ENCODE results near the gene ZBTB7C.

The ZBTB7C gene

DNA sequence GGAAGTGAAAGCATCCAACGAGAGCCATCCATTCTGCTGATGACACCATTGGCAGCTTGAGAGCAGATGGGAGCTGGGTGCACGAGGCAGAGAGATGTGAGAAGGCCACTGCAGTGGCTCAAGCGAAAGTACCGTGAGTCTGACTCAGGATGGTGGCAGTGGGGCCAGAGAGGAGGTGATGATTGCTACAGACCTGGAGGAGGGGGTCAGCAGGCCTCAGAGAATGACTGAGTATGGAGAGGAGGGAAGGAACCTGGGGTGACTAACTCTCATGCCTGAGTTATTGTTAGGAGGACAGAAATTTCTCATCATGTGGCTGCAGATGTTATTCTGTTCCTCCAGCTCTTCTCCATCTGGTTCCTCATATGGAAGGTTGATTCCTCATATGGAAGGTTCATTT, 8.8 kb upstream of the ZBTB7C start:
- ATAC-seq = no peak

DNA sequence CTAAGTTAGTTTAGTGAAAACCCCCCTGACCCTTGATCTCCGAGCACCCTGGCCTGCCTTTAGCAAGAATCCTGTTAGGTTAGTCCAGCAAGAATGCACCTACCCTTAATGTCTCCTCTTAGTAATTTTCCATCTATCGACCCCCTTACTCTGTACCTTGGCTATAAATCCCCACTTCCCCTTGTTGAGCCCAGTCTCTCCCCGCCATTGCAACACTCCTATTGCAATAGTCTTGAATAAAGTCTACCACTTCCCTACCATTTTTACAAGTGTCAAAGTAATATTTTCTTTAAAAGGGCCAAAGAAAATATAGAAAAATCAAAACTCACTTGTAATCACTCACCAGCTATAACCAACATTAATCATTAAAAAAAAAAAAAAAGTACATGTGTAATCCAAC, 4.2 kb upstream of the ZBTB7C start:
- no peak for ATAC-seq

DNA sequence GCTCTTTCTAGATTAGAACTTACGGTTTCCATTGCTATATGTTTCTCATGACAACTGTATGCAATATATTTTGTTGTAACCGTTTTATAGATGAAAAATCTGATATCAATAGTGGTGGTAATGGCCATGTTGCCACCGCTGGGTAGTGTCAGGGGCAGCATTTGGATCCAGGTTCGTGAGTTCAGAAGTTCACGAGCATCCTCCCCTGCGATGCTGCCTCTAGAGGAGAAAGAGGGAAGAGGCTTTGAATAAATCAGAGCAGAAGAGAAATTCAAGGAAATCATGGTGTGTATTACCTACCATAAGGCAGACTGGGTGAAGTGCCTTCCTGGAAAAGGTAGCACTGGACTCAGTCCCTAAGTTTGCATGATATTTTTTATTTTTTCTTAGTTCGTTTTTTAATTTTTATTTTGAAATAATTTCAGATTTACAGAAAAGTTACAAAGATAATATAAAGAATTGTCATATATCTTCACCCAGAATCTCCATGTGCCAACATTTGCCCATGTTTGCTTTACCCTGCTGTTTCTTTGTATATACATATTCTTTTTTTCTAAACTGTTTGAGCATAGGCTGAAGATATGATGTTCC, 3.3 kb upstream of the ZBTB7C start:
- no peak for ATAC-seq

DNA sequence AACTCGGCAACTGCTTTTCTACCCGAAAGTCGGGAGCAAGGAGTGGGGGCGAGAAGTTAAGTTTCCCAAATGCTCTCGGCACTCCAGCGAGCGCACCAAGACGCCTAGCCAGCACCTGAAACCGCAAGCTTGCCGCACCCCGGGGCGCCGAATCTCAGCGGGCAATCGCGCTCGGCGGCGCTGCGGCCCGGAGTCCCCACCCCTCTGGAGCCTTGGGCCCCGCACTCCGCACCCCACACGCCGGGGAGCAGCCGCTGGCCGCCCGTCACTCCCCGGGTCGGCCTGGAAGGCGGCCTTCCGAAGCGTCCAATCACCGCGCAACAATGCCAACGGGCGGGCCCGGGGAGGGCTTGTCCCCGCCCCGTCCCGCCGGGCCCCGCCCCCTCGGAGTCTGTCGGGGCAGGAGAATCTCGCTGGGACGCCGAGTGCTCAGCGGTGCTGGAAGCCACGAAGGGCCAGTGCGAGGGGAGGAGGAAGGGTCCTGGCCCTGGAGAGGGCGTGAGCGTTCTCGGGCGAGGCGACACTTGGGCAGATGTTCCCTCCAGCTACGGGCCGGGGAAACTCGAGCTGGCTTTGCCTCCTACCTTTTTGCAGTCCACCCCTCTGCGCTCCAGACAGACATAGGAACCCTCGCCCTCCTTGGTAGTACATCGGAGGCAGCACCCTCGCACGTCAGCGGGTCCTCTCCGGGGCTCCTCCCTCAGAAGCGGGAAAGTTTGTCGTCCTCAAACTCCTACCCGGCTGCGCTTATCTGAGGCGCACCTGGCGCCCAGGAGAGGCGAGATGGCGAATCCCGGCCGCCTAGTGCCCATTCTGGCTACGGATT, 1.1 kb upstream of the ZBTB7C start:
- ATAC-seq = peak; percentile 86

DNA sequence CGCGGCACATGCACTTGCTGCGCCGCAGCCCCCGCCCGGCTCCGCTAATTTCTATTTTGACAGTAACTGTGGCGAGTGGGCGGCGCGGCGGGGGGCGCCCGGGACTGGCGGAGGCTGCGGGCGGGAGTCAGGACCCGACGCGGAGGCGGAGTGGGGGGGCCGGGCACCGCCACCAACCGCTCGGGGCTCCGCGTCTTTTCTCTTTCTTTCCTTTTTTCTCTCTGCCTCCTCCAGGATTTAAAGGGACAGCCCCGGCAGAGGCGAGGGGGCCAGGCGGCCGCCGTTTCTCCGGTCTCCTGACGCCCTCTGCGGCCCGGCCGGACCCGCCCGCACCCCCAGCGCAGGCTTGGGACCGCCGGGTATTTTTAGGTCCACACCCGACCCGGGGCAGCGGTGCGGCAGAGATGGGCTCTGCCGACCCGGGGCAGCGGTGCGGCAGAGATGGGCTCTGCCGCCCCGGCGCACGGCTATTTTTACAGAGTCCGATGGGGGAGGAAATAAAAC, 460 bp upstream of the ZBTB7C start:
- ATAC-seq = no peak

DNA sequence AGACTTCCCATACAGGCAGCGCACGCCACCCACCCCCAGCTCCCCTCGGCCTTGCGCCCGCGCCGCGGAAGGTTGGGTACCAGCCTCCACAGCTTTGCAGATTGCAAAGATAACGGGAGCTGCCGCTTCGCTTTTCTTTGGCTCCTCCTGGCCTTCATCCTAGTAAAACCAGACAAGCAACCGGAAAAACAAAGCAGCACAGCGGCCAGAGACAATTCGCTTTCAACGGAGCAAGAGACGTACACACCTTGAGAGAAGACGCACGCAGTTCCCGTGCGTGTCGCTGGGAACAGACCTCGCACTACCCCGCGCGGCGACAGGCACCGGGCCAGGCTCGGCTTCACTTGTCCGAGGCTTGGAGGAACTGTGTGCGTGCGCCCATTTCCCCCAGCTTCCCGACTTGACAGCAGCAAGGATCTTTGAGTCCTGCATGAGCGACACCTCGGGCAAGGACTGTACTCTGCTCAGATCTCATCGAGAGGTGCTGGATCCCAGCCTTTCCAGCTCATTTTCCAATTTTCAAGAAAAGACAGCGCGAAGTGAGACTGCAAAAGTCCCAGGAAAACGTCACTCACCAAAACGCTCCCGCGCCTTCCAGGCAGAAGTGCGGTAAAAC, 964 bp downstream of the ZBTB7C start:
- no peak for ATAC-seq

DNA sequence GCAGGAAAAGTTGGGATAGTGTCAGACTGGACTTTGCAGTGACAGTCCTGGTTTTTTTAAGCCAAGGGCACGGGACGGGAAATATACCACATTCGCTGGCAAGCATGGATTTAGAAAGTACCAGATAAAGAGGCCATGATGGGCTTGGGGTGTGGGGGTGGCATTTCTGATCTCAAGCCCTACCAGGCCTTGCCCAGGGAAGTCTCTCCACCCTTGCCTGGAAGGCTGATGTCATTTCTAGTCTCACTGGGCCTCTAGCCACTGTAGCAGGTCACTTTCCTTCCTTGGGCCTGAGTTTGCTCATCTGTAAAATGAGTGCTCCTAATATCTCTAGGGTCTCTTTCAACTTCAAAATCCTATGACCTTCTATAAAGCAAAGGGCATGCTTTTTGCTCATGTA, 1.8 kb downstream of the ZBTB7C start:
- ATAC-seq = no peak

DNA sequence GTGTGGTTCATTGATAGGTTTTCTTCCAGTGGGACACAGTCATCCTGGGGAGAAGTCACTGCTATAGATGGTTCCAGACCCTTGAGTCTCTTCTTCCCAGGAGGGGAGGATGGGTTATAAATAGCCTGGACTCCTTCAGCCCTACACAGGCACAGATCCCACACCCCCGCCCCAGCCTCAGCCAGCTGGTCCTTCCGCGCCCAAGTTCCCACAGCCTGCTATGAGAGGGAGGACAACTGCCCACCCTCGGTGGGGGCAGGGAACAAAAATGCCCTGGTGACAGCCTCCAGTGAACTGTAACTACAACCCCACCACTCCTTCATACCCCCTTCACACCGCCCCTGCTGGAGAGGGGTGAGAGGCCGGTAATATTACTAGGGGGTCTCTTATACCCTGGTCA, 3.2 kb downstream of the ZBTB7C start:
- ATAC-seq = no peak

DNA sequence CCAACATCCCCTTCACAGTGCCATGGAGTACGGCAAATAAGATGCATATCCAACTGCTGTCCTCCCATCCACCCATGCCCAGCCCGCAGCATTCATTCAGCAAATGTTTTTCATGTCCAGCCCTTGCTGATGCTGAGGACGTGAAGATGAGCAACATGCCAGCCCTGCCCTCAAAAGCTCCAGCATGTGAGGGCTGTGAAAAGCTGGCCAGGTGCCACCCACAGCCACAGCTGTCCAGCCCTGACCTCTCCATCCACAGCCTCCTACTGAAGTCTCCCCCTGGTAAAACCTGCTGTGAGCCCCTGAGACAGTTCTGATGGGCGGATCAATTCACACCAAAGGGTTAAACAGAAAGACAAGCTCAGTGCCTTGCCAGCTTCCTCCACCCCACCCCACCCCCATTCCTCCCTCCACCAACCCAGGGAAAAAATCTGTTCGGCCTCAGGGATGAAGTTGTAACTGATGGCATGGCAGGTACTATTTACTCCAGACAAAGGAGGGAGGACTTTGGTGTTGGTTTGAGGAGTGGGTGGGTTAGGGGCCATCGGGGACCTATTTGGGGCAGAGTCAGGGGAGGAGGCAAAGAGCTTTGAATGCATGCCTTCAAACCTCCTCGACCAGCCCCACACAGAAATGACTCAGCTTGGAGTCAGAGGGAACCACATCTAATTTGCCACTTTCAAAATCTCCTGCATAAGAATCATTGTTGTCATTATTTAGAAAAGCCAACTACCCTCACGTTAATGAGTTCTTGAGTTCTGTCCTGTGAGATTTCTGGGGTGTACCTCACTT, 4.3 kb downstream of the ZBTB7C start:
- ATAC-seq = no peak

DNA sequence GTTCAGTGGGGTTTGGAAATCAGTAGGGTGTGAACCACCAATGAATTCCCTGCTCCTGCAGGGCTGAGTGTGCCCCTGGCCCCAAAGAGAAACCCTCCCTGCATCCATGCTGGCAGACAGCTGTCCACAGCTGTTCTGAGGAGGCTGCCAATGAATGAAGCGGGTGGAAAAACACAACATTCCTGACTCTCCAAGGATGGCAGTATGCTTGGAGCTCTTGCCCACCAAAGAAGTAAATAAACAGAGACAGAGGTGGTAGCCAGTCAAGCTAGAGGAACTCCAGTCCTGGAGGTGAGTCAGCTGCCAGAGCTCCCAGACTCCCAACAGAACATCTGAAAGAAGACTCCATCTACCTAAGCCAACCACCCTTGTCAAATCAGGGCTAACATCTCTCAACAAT, 6.2 kb downstream of the ZBTB7C start:
- no peak for ATAC-seq

DNA sequence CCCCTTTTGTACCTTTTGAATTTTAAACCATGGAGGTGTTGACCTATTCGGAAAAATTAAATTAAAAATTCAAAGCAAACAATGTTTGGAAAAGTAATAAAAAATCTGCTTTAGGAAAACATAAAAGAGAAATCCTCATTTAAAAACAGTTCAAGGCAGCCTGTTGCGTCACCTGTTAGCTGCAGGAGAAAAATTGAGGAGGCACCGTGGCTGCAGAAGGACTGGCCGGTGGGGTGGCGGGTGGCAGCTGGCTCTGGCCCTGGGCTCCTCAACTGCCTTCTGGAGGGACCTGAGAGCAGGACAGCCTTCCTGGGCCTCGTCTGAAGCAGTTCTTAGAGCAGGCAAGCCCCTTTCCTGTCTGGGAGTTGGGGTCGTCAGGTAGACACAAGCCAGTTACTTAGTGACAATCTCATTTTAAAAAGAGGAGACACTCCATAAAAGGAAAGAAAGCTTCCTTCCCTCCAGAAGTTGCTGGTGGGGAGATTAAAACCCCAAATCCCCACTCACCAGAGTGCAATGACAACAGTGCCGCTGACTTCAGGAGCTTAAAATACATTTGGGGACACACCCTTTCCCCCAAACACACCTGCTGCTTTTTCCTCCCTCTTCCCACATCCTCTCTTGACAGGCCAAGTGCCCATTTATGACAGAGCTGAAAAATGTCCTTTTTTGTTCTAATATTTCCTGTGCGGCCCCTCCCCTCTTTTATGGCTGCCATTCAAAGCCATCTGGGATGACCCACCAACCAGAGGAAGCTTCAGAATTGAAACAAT, 9.7 kb downstream of the ZBTB7C start:
- ATAC-seq = no peak

DNA sequence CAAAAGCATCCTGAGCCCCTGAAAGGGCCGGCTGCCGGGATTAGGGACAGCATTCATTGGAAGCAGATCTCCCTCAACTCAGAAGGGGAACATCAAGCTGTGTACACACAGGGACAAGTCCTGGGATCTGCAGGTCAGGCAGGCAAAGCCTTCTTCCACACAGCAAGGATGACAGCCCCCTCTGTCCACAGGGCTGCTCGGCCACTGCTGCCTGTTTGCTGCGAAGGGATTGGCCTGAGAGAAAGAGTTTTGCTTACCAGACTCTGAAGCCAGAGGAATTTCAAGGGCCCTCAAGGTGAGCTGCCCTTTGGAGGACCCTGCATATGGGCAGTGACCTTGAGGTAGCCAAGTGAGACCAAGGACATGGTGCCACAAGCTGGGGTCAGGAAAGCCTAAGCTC, 11.1 kb downstream of the ZBTB7C start:
- ATAC-seq = no peak

DNA sequence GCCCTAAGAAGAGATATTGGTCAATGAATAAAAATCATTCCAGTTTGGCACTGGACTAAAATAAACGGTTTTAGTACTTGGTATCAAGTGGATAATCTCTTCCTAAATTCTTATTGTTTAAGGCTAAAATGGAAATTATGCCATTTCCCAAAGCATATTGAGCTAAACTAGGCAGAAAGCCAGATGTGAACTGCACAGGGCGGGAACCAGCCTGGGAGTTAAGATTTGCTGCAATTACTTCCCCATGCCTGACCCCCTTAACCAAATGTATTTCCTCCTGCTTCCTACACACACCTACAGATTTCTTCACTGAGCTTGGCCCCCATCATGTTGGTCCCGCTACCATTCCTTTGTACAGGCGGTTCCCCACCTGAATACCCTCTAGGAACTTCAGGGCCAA, 12.2 kb downstream of the ZBTB7C start:
- ATAC-seq = no peak

DNA sequence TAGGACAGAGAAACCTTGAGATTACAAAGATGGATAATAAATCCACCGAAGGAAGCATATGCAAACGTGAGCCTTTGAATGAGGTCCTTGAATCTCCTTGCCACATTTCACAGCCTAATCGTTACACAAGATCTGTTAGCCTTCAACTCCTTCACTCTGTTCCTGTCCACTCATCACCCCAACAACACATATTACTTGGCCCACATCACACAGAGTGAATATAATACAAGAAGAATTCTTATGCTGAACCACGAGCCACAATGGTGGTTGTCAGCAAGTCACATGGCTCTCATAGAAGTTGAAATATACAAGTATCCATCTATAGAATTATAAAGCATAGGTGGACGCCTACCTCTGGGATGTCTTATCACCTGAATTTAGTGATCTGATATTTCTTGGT, 12.6 kb downstream of the ZBTB7C start:
- ATAC-seq = no peak

DNA sequence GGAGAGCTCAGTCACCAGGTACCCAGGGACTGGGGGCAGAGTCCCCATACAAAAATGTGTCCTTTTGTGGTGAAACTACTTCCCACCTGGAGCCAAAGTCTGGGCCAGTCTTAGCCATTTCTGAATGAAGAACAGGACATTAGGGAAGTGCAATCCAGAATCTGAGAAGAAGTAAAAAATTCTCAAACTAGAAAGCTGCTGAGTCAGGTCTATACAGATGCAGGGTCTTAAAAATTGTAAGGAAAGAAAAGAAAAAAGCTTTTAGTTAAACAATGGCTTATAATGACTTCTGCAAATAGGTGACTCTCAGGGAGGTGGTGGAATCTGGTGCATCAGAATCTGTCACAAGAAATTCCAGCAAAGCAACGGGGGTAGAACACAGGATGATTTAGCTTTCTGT, 13.5 kb downstream of the ZBTB7C start:
- ATAC-seq = no peak

DNA sequence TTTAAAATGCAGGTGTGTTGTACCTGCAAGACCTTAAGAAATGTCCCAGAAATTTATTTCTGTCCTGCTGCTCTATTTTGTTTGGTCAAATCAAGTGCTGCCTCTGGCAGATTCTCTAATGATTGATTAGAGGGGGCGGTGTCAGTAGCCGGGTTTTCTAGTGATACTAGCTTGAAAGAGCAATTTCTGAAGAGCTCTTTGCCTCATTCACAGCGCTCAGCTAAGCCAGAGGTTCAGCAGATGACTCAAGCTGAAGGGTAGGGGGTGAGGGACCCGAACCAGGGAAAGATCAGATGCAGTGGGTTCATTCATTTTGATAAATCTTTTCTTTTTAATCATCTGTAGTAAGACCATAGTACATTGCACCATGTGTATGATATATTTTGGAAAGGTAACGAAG, 15.0 kb downstream of the ZBTB7C start:
- no peak for ATAC-seq

DNA sequence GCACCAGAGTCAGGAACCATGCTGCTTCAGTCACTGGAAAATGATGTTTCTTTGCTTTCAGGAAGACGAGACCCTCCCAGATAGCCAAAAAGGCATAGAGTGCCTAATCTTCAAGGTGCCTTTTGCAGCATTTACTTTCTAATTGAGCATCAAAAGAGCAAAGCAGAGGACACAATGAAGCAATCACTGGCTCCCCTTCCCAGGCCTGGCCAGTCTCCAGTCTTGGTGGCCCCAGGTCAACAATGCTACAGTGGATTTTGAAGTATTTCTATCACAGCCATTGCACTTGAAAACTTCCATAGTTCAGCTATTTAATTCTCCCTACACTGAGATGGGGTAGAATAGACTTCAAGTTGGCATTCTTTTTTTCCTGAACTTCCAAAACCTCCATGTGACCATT, 15.4 kb downstream of the ZBTB7C start:
- no peak for ATAC-seq

DNA sequence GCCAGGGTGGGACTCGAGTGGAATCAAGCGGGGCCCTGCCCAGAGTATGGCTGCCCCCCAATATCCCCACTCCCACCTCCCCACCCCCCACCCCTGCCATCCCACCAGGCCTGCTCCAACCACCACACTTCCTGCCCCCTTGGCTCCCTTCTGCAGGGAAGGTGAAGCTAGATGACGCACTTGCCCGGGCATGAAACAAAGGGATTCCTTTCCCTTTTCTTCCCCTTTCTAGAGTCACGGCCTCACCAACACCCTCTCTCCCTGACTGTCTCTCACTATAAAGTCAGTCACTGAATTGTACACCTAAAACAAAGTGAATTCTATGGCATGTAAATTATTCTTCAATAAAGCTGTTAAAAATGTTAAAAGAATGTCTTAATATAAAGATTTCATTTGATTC, 16.0 kb downstream of the ZBTB7C start:
- no peak for ATAC-seq

DNA sequence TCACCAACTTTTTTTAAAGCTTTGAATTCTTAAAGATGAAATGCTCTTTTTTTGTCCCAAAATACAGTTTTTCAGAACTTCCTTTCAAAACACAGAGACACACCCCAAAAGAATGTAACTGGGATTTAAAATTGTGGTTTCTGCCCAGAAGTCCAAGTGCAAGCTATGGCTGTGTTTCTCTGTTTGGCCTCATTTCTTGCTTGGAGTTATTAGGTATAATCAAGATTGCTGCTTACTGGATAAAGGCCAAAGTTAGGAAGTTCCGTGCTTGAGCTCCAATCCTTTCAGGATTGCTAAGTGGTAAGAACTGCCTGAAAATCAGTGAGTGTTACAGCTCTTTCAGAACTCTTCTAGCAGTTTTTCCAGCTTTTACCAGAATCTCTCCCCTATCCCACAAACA, 16.9 kb downstream of the ZBTB7C start:
- ATAC-seq = no peak

DNA sequence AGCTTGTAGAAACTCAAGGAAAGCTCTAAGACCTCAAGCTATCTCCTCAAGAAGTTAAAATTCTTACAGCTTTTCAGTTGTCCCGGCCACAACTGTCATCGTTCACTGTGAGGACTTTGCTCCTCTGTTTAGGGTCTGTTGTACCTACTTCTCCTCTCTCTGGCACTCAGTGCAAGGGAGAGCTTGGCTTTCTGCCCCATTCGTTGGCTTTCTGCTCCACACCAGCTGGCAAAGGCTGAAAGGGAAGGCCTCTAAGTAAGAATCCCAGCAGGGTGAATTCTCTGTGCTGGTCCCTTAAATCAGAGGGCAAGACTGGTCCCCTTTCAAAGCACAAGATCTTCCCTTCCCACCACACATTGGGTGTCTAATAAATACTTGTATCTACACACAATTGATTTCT, 17.3 kb downstream of the ZBTB7C start:
- no peak for ATAC-seq

DNA sequence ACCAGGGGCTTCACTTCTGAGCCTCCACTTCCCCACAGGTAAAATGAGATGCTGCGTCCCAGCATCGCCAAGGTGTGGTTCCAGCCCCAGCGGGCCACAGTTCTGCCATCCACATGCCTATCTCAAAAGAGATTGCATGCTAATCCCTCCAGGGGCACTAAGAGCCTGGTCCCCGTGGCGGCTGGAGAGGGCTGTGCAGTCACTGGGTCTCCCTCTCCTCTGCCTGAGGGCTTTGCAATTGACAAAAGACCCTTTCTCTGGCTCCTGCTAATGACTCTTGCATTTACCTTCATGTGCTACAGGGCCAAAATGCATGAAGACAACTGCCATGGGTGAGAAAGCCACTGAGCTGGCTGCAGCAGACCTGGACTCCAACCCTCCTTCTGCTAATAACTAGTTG, 18.5 kb downstream of the ZBTB7C start:
- ATAC-seq = no peak

DNA sequence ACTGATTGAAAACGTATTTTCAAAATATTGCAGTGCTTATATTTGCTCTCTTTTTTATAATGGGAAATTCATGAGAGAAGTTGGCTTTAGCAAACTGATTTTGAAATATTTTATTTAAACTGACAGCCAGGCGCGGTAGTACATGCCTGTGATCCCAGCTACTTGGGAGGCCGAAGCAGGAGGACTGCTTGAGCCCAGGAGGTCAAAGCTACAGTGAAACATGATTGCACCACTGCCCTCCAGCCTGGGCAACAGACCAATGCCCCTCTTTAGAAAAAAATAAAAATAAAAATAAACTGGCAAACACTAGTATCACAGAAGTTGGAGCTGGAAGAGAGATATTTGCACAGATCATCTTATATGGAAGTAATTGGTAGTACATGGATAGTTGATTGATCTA, 20.7 kb downstream of the ZBTB7C start:
- no peak for ATAC-seq

DNA sequence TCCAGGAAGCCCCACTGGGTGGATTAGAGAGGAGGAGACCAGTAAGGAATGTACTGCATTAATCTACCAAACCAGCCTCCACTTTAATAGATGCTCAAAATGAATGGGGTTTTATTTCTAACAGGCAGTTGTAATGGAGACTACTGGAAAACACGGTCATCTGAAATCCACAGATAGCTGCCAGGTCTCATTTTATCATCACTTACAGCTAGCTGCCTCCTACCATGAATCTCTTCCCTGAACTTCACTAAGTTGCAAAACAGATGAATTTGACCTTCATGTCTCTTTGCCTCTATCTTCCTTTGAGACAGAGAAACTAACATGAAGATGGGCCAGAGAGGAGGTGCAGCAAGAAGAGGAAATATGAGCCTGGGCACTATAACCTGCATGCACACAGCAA, 21.9 kb downstream of the ZBTB7C start:
- ATAC-seq = no peak

Data from activated CD4-positive, CD25-positive, alpha-beta regulatory T cell treated with anti-CD3 and anti-CD28 coated beads, Interleukin-2, amount 50 U/mL, for 24 hours (primary cell).